Left lobe of liver (tissue), 2 donors: ENCODE results near the gene EID2B. TPM values are rescaled to one million over a fixed set of nuclear protein-coding genes. Genes with fewer than 3 reads are reported as not detected.

Experiments
- ATAC-seq: fragments of 200-7000 bp; cut with Tn5 transposase; one replicate; pipeline ENCODE4 v1.9.1; 2020; ENCODE audit warnings: mild to moderate bottlenecking, moderate library complexity
- DNase-seq: peaks from one replicate; pipeline ENCODE4 v3.0.0-alpha.2; 2020; ENCODE audit warnings: low spot score
- total RNA-seq: library from RNA; stranded (reverse); gene quantifications from one replicate; pipeline ENCODE4 v1.2.1, GENCODE V29; 2021
- donor health status: DM: no; HTN: no; CAD: no; lungs with moderate emphysema.
- donor health status: DM: no; HTN: yes; CAD: no.

Gene EID2B
- total RNA-seq, 1 donor from 2014 or later = 0.43 TPM

DNA sequence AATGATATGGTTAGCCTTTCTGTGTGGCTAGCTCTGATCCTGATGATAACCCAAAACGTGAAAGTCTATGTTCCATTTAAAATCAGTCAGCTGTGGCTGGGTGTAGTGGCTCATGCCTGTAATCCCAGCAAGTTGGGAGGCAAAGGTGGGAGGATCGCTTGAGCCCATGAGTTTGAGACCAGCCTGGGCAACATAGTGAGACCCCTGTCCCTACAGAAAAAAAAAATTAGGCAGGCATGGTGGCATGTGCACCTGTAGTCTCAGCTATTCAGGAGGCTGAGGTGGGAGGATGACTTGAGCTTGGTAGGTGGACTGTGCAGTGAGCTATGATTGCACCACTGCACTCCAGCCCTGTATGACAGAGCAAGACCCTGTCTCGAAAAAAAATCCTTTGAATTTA lies 1.1 kb upstream of the EID2B start:
- ATAC-seq (no peak), DNase-seq (no peak)

DNA sequence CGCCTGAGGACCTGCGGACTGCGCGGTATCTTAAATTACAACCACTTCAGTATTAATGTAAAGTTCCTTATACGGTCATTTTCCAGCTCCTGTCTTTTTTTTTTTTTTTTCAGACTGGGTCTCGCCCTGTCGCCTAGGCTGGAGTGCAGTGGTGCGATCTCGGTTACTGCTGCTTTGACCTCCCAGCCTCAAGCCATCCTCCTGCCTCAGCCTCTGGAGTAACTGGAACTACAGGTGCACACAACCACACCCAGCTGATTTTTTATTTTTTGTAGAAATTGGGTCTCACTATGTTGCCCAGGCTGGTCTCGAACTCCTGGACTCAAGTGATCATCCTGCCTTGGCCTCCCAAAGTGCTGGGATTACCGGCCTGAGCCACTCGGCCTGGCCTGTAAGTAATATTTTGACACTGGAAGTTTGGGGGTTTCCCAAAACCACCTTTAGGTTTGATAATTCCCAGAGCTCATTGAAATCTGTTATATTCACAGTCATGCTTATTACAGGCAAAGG lies 406 bp upstream of the EID2B start:
- no peak for ATAC-seq

DNA sequence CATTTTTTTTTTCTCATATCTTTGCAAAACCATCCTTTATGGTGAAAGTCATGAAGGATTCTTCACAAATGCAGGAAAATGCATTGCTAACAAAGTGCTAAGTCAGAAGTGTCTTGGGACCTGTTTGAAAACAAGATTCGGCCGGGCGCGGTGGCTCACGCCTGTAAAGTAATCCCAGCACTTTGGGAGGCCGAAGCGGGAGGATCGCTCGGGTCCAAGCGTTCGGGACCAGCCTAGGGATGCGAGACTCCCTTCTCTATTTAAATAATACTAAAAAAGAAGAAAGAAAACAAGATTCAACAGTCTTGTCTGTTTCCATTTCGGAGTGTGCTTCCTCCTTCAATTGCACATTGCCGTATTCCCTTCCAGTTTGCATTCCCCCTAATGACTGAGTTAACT lies 819 bp downstream of the EID2B start:
- DNase-seq (no peak), ATAC-seq (no peak)

More for the DNA sequence above, 406 bp upstream of the EID2B start:
- no peak for DNase-seq

DNA sequence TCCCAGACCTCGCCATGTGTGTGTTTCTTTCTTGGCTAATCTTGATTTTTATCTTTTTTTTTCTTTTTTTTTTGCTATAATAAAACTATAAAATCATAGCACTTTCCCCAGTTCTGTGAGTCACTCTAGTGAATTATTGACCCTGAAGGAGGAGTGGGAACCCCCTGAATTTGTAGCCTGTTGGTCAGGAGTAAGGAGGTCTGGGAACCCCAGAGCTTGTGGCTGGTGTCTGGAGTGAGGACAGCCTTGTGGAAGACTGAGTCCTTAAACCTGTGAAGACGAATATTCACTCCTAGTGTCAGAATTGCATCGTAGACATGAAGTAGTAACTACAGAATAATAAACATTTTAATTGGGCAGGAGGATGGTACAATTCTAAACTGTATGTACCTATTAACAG lies 7.4 kb downstream of the EID2B start:
- no peak for ATAC-seq

DNA sequence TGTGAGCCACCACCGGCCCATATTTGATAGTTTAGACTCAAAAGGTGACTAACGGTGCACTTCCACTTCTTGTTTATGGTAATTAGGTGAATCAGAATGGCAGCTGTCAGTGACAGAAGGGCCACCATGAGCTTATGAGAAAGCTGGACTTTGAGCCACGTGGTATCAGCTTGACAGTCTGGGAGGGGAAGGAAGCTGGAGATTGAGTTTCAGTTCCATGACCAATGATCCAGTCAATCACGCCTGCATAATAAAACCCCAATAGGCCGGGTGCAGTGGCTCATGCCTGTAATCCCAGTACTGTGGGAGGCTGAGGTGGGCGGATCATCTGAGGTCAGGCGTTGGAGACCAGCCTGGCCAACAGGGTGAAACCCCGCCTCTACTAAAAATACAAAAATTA lies 8.2 kb downstream of the EID2B start:
- no peak for DNase-seq
- ATAC-seq = no peak

More for the DNA sequence above, 7.4 kb downstream of the EID2B start:
- DNase-seq = no peak

DNA sequence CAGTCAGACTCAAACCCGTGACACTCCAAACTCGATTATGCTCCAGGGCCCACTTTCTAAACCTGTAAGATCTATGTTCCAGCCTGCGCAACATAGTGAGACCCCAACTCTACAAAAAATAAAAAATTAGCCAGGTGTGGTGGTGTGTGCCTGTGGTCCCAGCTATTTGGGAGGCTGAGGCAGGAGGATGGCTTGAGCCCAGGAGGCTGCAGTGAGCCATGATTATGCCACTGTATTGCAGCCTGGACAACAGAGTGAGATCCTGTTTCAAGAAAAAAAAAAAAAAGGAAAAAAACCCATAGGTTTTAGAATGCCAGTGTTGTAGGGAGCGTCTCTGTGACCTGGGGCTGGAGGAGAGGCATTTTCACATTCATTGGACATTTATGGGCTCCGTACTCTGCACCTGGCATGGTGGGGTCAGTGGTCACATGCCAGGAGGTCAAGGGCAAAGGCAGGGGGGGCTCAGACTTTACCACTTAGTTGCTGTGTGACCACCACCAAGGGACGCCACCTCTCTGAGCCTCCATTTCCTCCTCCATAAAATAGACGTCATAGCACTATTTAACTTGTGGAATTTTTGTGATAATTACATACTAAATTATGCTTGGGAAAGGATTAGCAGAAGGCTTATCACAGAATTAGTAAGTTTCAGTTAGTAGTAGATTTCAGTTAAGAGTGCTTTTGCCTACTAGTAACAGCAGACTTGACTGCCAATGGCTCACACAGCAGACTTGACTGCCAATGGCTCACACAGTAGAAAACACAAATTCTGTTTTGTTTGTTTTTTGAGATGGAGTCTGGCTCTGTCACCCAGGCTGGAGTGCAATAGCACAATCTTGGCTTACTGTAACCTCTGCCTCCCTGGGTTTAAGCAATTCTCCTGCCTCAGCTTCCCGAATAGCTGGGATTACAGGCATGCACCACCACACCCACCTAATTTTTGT lies 11.8 kb downstream of the EID2B start:
- no peak for ATAC-seq
- DNase-seq = no peak

DNA sequence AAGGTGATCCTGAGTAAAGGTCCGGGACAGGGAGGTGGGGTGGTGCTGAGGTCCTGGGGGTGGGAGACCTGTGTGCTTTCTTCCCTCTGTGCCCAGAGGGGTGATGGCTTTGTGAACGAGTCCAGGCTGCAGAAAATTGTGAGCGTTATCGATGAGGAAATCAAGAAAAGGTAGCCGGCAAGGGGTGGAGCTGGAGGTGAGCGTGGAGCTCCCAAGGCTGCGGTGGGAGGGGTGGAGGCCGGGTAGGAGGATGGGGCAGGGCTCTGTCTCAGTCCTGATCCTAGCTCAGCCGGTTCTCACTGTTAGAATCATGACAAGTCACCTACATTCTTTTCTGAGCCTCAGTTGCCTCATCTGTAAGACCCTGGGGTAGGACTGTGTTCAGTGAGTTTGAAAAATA lies 13.7 kb downstream of the EID2B start:
- ATAC-seq = no peak
- no peak for DNase-seq

DNA sequence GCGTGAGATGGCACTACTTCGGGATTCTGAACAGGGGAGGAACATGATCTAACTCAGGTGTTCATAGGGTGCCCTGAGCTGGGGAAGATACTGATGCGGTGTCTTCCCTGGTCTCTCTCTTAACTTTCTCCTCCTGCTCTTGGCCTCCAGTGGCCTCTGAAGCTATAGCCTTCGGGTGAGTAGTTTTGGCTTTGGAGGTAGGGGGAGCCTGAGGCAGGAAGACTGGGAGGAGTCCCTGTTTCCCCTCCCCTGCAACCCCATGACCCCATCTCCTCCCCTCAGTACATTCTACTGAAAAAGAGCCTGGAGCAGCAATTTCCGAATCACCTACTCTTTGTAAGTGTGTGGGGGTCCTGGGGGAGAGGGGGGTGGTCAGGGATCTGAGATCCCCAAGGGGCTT lies 14.2 kb downstream of the EID2B start:
- ATAC-seq (no peak), DNase-seq (no peak)

DNA sequence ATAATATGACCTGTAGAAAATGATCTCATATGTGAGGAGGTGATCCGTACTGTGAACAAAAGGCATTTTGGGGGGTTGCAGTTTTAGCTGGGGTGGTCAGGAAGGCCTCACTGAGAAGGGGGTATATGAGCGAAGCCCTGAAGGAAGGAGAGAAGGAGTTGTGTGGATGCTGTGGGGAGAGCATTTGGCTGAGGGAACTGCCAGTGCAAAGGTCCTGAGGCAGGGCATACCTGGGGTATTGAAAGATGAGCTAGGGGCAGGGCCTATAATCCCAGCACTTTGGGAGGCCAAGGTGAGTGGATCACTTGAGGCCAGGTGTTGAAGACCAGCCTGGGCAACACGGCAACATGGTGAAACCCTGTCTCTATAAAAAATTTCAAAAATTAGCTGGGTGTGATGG lies 15.2 kb downstream of the EID2B start:
- DNase-seq = no peak
- no peak for ATAC-seq

DNA sequence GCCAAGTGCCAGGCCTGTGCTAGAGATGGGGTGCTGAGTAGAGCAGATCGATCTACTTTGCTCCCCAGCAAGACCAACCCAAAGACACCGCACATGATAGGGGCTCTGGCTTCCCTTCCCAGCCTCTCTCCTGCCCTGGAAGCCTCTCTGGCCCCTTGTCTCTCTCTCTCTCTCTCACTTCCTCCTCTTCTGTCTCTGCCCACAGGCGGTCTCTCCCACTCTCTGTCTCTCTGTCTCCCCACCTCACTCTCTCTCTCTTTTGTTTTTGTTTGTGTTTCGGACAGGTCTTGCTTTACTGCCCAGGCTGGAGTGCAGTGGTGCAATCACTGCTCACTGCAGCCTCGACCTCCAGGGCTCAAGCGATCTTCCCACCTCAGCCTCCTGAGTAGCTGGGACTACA lies 16.4 kb downstream of the EID2B start:
- DNase-seq = no peak
- no peak for ATAC-seq

DNA sequence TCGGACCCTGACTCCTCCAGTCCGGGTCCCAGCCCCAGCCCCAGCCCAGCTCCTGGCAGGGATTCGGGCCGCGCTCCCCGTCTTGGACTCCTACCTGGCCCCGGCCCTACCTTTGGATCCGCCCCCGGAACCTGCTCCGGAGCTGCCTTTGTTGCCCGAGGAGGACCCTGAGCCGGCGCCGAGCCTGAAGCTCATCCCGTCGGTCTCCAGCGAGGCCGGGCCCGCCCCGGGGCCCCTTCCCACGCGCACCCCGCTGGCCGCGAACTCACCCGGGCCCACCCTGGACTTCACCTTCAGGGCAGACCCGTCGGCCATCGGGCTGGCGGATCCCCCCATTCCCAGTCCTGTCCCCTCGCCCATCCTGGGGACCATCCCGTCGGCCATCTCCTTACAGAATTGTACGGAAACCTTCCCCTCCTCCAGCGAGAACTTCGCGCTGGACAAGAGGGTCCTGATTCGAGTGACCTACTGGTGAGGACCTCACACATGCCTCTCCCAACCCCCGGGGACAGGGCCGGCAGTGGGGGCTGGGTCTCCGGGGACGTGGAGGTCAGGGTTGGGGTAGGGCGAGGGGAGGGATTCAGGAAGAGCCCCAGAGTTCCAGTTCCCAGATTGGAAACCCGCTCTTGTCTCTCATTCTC lies 17.0 kb downstream of the EID2B start:
- DNase-seq = no peak
- ATAC-seq = no peak

DNA sequence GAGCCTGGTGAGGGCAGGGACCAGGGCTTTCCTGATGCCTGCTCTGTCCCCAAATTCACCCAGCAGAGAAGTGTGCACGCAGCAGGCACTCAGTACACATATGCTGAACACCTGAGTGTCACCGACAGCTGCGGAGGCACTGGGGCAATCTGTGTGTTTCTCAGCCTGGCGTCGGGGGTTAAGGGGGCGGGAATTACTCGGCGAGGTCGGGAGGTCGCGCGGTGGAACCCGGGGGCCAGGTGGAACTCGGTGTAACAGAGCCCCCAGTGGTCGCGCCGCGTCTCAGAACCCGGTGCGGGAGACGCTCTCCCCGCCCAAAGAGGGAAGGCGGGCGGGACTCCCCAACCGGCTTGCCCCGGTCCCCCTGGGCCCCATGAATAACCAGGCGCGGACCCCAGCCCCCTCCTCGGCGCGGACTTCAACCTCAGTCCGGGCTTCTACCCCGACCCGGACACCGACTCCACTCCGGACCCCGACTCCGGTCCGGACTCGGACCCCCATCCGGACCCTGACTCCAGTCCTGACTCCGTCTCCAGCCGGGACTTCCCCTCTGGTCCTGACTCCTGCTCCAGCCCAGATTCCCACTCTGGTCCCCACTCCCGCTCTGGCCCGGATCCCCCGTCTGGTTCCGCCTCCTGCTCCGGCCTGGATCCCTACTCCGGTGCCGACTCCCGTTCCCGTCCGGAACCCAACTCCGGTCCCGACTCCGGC lies 17.7 kb downstream of the EID2B start, which contains the start of gene SELENOV:
Gene SELENOV, plus strand, starts transcription at position 300 of the 711 bp plus-strand sequence. Its CDS starts 74 bp downstream, at position 374.
- peak; percentile 20 for ATAC-seq
- no peak for DNase-seq

DNA sequence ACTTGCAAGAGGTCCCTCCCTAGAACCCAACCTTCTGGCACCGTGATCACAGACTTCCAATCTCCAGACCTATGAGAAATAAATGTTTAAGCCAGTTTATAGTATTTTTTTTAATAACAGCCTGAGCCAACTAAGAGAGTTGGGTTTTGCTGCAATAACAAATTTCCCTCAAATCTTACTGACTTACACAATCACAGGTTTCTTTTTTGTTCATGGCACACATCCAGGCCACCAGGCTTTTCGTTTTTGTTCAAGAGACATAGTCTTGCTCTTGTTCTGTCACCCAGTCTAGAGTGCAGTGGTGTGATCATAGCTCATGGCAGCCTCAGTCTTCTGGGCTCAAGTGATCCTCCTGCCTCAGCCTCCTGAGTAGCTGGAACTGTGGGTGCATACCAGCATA lies 19.7 kb downstream of the EID2B start:
- no peak for DNase-seq
- no peak for ATAC-seq

DNA sequence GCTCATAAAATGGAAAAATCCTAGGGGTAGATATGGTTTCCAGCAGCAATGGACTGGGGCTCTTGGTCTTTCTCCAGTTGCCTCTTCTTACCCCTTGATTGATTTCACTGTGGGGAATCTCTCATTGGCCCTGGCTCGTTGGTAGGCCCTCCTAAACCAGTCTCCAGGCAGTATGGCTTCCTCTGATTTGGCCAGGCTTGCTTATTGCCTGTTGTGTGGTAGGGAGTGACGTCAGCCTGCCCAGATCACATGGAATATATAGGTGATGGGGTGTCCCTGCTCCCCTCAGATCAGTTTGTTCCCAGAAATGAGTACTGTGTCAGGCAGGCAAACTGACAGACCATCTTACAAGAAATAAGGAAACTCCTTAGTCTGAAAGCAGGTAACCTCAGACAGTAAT lies 23.4 kb downstream of the EID2B start:
- DNase-seq = no peak
- ATAC-seq = no peak

DNA sequence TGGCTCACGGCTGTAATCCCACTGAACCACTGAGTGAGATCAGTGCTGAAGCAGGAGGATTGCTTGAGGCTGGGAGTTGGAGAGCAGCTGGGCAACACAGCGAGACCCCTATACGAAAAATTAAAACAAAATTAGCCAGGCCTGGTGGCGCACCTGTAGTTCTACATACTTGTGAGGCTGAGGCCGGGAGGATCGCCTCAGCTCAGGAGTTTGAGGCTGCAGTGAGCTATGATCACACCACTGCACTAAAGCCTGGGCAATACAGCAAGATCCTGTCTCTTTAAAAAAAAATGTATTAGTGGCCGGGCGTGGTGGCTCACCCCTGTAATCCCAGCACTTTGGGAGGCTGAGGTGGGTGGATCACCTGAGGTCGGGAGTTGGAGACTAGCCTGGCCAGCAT lies 24.0 kb downstream of the EID2B start:
- DNase-seq (no peak), ATAC-seq (no peak)

DNA sequence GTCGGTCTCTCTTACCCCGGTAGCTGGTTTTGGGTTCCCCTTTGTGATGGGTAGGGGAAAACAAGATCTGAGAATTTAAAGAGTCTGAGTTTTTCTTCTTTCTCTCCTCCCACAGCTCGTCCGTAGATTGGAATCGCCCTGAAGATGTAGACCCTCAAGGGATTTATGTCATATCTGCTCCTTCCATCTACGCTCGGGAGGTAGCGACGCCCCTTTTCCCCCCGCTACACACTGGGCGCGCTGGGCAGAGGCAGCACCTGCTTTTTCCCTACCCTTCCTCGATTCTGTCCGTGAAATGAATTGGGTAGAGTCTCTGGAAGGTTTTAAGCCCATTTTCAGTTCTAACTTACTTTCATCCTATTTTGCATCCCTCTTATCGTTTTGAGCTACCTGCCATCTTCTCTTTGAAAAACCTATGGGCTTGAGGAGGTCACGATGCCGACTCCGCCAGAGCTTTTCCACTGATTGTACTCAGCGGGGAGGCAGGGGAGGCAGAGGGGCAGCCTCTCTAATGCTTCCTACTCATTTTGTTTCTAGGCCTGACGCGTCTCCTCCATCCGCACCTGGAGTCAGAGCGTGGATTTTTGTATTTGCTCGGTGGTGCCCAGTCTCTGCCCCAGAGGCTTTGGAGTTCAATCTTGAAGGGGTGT lies 24.8 kb downstream of the EID2B start:
- no peak for DNase-seq
- ATAC-seq = no peak

DNA sequence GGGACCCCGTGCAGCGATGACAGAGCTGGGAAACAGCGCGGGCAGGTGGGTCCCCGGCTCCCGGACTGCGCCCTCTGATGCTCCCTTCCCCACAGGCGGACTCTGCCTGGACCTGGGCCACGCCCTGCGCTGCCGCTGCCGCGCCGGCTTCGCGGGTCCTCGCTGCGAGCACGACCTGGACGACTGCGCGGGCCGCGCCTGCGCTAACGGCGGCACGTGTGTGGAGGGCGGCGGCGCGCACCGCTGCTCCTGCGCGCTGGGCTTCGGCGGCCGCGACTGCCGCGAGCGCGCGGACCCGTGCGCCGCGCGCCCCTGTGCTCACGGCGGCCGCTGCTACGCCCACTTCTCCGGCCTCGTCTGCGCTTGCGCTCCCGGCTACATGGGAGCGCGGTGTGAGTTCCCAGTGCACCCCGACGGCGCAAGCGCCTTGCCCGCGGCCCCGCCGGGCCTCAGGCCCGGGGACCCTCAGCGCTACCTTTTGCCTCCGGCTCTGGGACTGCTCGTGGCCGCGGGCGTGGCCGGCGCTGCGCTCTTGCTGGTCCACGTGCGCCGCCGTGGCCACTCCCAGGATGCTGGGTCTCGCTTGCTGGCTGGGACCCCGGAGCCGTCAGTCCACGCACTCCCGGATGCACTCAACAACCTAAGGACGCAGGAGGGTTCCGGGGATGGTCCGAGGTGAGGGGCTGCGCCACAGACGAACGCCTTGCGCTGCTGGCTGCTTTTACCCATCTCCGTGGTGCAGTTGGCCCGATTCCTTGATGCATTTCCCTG lies 25.5 kb downstream of the EID2B start:
- DNase-seq (no peak), ATAC-seq (peak; percentile 20)

DNA sequence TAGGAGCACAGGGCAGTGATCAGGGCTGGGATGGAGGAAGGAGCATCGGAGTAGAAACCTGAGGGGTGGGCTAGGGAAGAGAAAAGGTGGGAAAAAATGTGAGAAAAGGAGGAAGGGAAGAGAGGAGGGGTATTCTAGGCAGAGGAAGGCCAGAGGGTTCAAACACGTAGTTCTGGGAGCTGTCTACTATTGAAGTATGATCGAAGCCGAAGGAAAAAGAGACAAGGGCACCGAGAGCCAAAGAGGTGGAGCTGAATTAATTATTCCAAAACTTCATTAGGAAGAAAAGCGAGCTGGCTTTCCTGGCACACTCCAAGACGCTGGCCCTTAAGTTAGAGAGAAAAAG lies 26.1 kb downstream of the EID2B start:
- no peak for DNase-seq
- ATAC-seq = no peak

DNA sequence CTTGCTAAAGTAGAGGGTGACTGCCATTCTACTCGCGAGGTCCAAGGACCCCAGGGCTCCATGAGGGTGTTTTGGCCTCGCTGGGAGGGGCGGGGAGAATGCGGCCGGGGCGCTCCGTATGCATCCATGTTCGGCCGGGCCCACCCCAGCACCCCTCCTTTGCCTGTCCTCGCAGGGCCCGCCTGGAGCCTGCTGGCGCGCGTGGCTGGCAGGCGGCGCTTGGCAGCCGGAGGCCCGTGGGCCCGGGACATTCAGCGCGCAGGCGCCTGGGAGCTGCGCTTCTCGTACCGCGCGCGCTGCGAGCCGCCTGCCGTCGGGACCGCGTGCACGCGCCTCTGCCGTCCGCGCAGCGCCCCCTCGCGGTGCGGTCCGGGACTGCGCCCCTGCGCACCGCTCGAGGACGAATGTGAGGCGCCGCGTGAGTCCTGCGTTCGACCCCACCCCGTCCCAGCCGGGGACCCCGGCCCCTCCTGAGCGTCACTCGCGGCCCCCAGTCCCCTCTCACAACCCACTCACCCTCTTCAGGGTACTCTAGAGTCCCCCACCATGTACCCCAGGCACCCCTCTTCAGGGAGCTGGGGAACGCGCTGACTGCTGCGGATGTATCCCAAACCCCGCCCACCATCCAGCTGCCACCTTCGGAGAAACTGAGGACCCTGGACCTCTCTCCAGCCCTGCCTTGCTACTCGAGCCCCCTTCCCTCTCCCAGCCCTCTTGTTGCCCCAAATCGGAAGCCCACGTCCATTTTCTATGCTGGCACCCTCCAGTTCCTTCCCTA lies 29.8 kb downstream of the EID2B start:
- ATAC-seq = peak; percentile 92
- DNase-seq = peak; percentile 54
